Measurements from ENCODE around the gene SPSB2.
A peak's percentile ranks its signal among the peaks of the same experiment; 100 is the strongest.

SPSB2 gene

GRCh38 chr12:6869049-6870021 is 3.8 kb downstream of the SPSB2 start:
- H3K36me3 ChIP-seq: peaks cover 65% of the 10 kb centered on the region
- H3K9me3 ChIP-seq (ENCODE audit: severe bottlenecking): no peaks in the 10 kb centered on the region
- DNase-seq: peak; percentile 87
- peak overlapping the region; percentile 92 for H3K4me3 ChIP-seq (ENCODE audit: low read depth, low read length)
- H3K27me3 ChIP-seq (ENCODE audit: insufficient read depth, low read depth, severe bottlenecking): no peaks in the 10 kb centered on the region
- TF ChIP-seq CTCF (IDR thresholded peaks at IDR 0.05; ENCODE audit: low read depth, low read length): peak; percentile 88
- peak overlapping the region; percentile 97 for H3K27ac ChIP-seq

- peak overlapping the region; percentile 92 for H3K4me3 ChIP-seq (ENCODE audit: low read depth, low read length)
- peak; percentile 29; the same call in 1 of the 2 replicates for TF ChIP-seq CTCF (IDR thresholded peaks at IDR 0.05; ENCODE audit: low read depth, low read length)
- H3K36me3 ChIP-seq: peaks cover 74% of the 10 kb centered on the region
Measured at GRCh38 chr12:6868211-6869048, 4.7 kb downstream of the SPSB2 start.

GRCh38 chr12:6867413-6868210 is 5.5 kb downstream of the SPSB2 start, which contains the start of gene TPI1:
TPI1 (plus strand) TSS chr12:6867531; CDS start chr12:6867567, 36 bp downstream.
- no peaks in the 10 kb centered on the region for H3K27me3 ChIP-seq (ENCODE audit: insufficient read depth, low read depth, severe bottlenecking)
- DNase-seq: peak; percentile 85
- H3K4me3 ChIP-seq (ENCODE audit: low read depth, low read length): peak within 1 kb of the TSS; percentile 92
- H3K9me3 ChIP-seq (ENCODE audit: severe bottlenecking): no peaks in the 10 kb centered on the region
- peak within 1 kb of the TSS; percentile 97 for H3K27ac ChIP-seq
- TF ChIP-seq CTCF (IDR thresholded peaks at IDR 0.05; ENCODE audit: low read depth, low read length): no peak
- peaks cover 82% of the 10 kb centered on the region for H3K36me3 ChIP-seq

More at GRCh38 chr12:6868211-6869048, 4.7 kb downstream of the SPSB2 start:
- Histone ChIP-seq H3K27me3 (ENCODE audit: insufficient read depth, low read depth, severe bottlenecking) (no peaks in the 10 kb centered on the region), H3K9me3 (ENCODE audit: severe bottlenecking) (no peaks in the 10 kb centered on the region), H3K27ac (peak overlapping the region; percentile 97)
- no peak for DNase-seq

GRCh38 chr12:6866920-6867412 is 6.1 kb downstream of the SPSB2 start:
- DNase-seq: no peak
- peak overlapping the region; percentile 97 for H3K27ac ChIP-seq
- peak overlapping the region; percentile 44 for H3K4me3 ChIP-seq (ENCODE audit: low read depth, low read length)
- no peak for TF ChIP-seq CTCF (IDR thresholded peaks at IDR 0.05; ENCODE audit: low read depth, low read length)
- H3K9me3 ChIP-seq (ENCODE audit: severe bottlenecking): no peaks in the 10 kb centered on the region
- H3K27me3 ChIP-seq (ENCODE audit: insufficient read depth, low read depth, severe bottlenecking): no peaks in the 10 kb centered on the region
- peaks cover 86% of the 10 kb centered on the region for H3K36me3 ChIP-seq
